ENCODE measurements around the gene KDELR1.
A peak's percentile ranks its signal among the peaks of the same experiment; 100 is the strongest.
"Not testable (repeated sequence)": the region's sequence is repeated elsewhere in the genome, so short reads cannot be mapped to it uniquely, and the experiment has no call there.

KDELR1 gene

GRCh38 chr19:48397263-48398101 lies 6.1 kb upstream of the KDELR1 start:
- no peak for DNase-seq

- DNase-seq: no peak
Observed at GRCh38 chr19:48396824-48397176, 5.4 kb upstream of the KDELR1 start.

GRCh38 chr19:48396016-48396823 lies 4.9 kb upstream of the KDELR1 start:
- DNase-seq: no peak

- DNase-seq: no peak
Observed at GRCh38 chr19:48395499-48395898, 4.1 kb upstream of the KDELR1 start.

- no peak for DNase-seq
Observed at GRCh38 chr19:48395170-48395455, 3.8 kb upstream of the KDELR1 start.

- peak; percentile 14 for DNase-seq
Observed at GRCh38 chr19:48394331-48395169, 3.2 kb upstream of the KDELR1 start.

- DNase-seq: peak; percentile 46
Observed at GRCh38 chr19:48393559-48394330, 2.4 kb upstream of the KDELR1 start, which contains the start of gene GRIN2D. Gene GRIN2D (plus strand): TSS chr19:48393668. CDS start chr19:48398393, 4,725 bp downstream.

- no peak for DNase-seq
Observed at GRCh38 chr19:48392860-48393558, 1.7 kb upstream of the KDELR1 start.

GRCh38 chr19:48392006-48392344 lies 624 bp upstream of the KDELR1 start:
- DNase-seq: not testable (repeated sequence)

- DNase-seq: peak; percentile 72
Observed at GRCh38 chr19:48390188-48391099, 907 bp downstream of the KDELR1 start.

GRCh38 chr19:48386981-48387380 lies 4.4 kb downstream of the KDELR1 start:
- DNase-seq: no peak

- DNase-seq: no peak
Observed at GRCh38 chr19:48385461-48386087, 5.8 kb downstream of the KDELR1 start.

GRCh38 chr19:48382286-48382685 lies 9.1 kb downstream of the KDELR1 start:
- no peak for DNase-seq

- no peak for DNase-seq
Observed at GRCh38 chr19:48381178-48381950, 10.0 kb downstream of the KDELR1 start.

- no peak for DNase-seq
Observed at GRCh38 chr19:48379058-48379457, 12.3 kb downstream of the KDELR1 start.

GRCh38 chr19:48378194-48378570 lies 13.2 kb downstream of the KDELR1 start:
- DNase-seq: no peak

GRCh38 chr19:48373567-48373966 lies 17.8 kb downstream of the KDELR1 start:
- DNase-seq: no peak

GRCh38 chr19:48372904-48373303 lies 18.4 kb downstream of the KDELR1 start:
- DNase-seq: no peak

- DNase-seq: not testable (repeated sequence)
Observed at GRCh38 chr19:48371771-48372170, 19.6 kb downstream of the KDELR1 start.

GRCh38 chr19:48371367-48371766 lies 20.0 kb downstream of the KDELR1 start:
- no peak for DNase-seq

All from CD4-positive, alpha-beta T cell treated with Interleukin-17A for 4 hours (primary cell).